Mesenteric fat pad (tissue), 1 donor: ENCODE measurements around the gene SPEG. TPM values are rescaled to one million over a fixed set of nuclear protein-coding genes. Genes with fewer than 3 reads are reported as not detected.

Experiments
- DNase-seq: peaks from one replicate; pipeline ENCODE4 v3.0.0-alpha.2; 2020; ENCODE audit warnings: low spot score
- total RNA-seq: library from RNA; stranded (reverse); fragmentation: NEBNext Ultra II Directional; extraction: Animal tissue kit (Norgen Biotek cat#: 25700); gene quantifications from one replicate; pipeline ENCODE4 v1.2.1, GENCODE V29; 2021
- donor health status: DM: yes; HTN: yes; CAD: no.

Gene SPEG
- total RNA-seq, 1 donor from 2014 or later, result 4.7 TPM

- no peak for DNase-seq
Observed at GRCh38 chr2:219422952-219423534, 11.6 kb upstream of the SPEG start.

- DNase-seq, result no peak
Observed at GRCh38 chr2:219423652-219424377, 10.8 kb upstream of the SPEG start.

GRCh38 chr2:219425238-219426067 is 9.2 kb upstream of the SPEG start:
- DNase-seq, result no peak

- DNase-seq, result no peak
Observed at GRCh38 chr2:219426068-219426443, 8.6 kb upstream of the SPEG start.

- no peak for DNase-seq
Observed at GRCh38 chr2:219426534-219427136, 8.0 kb upstream of the SPEG start.

GRCh38 chr2:219428469-219428868 is 6.2 kb upstream of the SPEG start:
- no peak for DNase-seq

- no peak for DNase-seq
Observed at GRCh38 chr2:219429958-219430606, 4.6 kb upstream of the SPEG start.

GRCh38 chr2:219430633-219431615 is 3.7 kb upstream of the SPEG start:
- no peak for DNase-seq

- DNase-seq, result no peak
Observed at GRCh38 chr2:219433666-219434467, 776 bp upstream of the SPEG start.

- no peak for DNase-seq
Observed at GRCh38 chr2:219434468-219434717, 250 bp upstream of the SPEG start.

GRCh38 chr2:219435701-219436100 is 1.1 kb downstream of the SPEG start:
- no peak for DNase-seq

GRCh38 chr2:219436491-219436890 is 1.8 kb downstream of the SPEG start:
- DNase-seq, result no peak

GRCh38 chr2:219437141-219437540 is 2.5 kb downstream of the SPEG start:
- no peak for DNase-seq

GRCh38 chr2:219437690-219438206 is 3.1 kb downstream of the SPEG start:
- no peak for DNase-seq

- no peak for DNase-seq
Observed at GRCh38 chr2:219438453-219438852, 3.8 kb downstream of the SPEG start.

GRCh38 chr2:219439506-219439905 is 4.9 kb downstream of the SPEG start:
- DNase-seq, result no peak

- DNase-seq, result no peak
Observed at GRCh38 chr2:219440388-219441256, 6.0 kb downstream of the SPEG start.
